NCI-H748 (cell line): ENCODE data around the gene SELENON.
A peak's percentile ranks its signal among the peaks of the same experiment; 100 is the strongest.

Experiments used
- DNase-seq: peaks from one replicate; lab custom pipeline; 2025; ENCODE audit not compliant: unreplicated experiment; lab: John Stamatoyannopoulos, UW

The SELENON gene

DNA sequence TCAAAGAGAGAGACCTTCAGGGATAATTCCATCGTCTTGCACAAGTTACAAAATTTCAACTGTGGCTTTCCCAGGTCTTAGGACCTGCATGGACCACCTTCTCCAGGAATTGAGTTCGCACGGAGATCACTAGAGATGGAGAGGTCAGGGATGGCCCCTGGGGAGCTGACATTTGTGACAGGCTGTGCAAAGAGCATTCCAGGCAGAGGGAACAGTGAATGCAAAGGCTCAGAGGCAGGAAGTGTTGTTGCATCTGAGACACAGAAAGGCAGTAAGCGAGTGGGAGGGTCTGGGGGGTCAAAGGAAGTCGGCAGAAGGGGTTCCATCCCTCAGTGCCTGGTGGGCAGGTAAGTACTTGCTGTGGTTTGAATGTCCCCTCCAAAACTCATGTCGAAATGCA lies 9.5 kb upstream of the SELENON start:
- no peak for DNase-seq

DNA sequence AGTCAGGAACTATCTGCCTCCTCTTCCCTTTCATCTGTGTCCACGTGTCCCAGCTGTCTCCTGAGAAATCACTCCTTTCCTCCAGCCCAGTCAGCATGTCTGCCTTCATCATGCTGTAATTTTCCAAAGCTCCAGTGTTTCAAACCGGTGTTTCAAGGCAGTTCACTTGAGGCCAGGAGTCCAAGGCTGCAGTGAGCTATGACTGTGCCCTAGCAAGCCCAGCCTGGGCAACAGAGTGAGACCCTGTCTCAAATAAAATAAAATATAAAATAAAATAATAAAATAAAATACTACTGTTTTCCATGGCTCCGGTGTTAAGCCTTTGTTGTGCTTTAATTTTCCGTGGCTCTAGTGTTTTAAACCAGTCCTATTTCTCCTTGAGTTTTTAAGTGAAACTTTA lies 7.9 kb upstream of the SELENON start:
- no peak for DNase-seq

GRCh38 chr1:25793585-25794170 lies 6.3 kb upstream of the SELENON start:
- DNase-seq, result no peak

DNA sequence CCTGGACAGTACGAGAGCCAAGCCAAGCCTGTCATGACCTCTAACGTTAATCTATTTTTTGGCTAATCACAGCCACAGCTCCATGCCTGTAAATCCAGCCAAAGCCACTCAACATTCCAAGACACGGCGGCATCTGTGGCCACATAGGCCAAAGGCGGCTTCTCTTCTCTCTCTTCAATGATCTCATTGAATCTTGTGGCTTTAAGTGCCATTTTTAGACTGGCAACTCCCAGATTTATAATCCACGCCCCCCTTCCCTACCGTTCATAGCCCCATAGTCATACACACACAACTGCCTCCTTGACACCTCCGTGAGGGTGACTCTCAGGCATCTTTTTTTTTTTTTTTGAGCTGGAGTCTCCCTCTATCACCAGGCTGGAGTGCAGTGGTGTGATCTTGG lies 5.7 kb upstream of the SELENON start:
- no peak for DNase-seq

- no peak for DNase-seq
These were observed 4.8 kb upstream of the SELENON start for GRCh38 chr1:25795211-25795610.

DNA sequence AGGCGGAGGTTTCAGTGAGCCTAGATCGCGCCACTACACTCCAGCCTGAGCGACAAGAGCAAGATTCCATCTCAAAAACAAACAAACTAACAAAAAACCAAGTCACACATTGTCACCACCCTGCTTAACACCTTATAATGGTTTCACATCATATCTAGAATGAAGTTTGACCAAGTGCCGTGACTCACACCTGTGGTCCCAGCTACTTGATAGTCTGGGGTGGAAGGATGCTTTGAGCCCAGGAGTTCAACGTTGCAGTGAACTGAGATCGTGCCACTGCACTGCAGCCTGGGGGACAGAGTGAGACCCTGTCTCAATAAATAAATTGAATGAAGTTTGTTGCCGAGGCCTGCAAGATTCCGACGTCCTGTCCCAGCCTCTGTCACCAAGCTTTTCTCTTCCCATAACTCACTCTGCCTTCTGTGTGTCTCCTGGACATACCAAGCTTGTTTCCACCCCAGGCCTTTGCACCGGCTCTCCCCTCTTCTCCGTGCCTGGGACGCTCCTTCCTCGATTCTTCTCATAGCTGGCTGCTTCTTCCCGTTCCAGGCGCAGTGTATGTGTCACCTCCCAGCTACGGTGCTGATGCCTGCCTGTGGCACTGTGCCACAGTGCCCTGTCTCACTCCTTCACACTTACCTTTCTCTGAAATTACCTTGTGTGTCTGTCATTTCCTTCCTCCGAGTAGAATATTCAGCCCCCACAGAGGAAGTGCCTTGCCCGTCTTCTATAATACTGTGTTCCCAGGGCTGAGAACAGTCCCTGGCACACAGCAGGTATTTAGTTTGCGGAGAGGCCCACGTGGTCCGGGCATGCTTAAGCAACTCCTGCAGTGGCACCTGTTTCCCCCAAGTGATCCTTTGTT lies 3.8 kb upstream of the SELENON start:
- DNase-seq, result no peak

DNA sequence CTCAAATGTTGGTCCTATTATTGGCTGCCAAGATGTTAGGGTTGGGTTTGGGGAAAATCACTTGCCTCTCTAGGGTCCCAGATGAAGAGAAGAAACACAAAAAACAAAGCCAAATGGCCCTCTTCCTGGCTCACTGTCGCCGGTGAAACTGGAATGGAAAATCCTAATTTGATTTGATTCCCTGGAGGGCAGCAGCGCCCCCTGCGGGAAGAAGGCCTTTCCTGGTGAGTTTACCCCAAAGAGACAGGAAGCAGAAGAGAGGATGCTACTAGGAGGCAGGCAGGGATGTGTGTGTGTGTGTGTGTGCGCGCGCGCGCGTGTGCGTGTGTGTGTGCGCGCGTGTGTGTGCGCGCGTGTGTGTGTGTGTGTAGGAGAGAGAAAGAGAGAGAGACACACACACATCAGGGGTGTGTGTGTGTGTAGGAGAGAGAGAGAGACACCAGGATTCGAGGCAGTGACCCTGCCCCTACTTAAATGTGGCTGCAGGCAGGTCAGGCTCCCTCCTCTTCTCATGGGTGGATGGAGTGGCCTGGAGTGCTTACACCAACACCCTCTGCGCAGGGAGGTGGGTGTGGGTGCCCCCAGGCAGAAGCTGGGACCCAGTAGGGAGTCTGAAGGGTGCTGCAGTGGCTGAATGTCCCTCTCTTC lies 3.1 kb upstream of the SELENON start:
- DNase-seq, result peak; percentile 69

- DNase-seq, result no peak
These were observed 2.1 kb upstream of the SELENON start for GRCh38 chr1:25797939-25798338.

GRCh38 chr1:25798666-25799351 lies 1.2 kb upstream of the SELENON start:
- no peak for DNase-seq

GRCh38 chr1:25799352-25799934 lies 550 bp upstream of the SELENON start:
- DNase-seq, result no peak

DNA sequence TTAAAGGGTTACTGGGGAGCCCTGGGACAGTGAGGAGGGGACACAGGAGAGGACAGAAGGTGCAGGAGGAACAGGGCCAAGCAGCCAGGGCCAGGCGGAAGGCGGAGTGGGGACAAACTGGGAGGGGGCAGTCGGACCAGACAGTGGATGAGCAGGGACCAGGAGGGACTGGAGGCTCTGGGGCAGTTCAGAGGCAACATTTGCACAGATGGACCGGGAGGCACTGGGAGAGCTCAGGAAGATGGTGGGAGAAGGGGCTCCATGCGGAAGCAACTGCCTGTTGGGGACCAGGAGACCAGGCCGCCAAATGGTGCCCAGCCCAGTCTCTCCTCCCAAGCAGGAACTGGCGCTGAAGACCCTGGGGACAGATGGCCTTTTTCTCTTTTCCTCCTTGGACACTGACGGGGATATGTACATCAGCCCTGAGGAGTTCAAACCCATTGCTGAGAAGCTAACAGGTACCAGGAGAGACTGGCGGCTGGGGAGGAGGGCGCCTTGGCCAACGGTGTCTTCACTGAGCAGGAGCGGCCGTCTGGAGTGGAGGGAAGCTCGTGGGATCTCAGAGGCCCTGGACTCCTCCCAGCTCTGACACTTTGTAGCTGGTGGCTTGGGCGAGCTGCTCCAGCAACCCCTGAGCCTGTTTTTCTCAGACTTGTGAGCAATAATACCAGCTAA lies 847 bp downstream of the SELENON start:
- DNase-seq, result no peak

- DNase-seq, result no peak
These were observed 2.9 kb downstream of the SELENON start for GRCh38 chr1:25802915-25803314.

- no peak for DNase-seq
These were observed 3.4 kb downstream of the SELENON start for GRCh38 chr1:25803368-25803767.

GRCh38 chr1:25804244-25804963 lies 4.4 kb downstream of the SELENON start:
- DNase-seq, result no peak

- no peak for DNase-seq
These were observed 5.2 kb downstream of the SELENON start for GRCh38 chr1:25804964-25805862.

- no peak for DNase-seq
These were observed 5.9 kb downstream of the SELENON start for GRCh38 chr1:25805863-25806225.

GRCh38 chr1:25806418-25806817 lies 6.4 kb downstream of the SELENON start:
- DNase-seq, result no peak

DNA sequence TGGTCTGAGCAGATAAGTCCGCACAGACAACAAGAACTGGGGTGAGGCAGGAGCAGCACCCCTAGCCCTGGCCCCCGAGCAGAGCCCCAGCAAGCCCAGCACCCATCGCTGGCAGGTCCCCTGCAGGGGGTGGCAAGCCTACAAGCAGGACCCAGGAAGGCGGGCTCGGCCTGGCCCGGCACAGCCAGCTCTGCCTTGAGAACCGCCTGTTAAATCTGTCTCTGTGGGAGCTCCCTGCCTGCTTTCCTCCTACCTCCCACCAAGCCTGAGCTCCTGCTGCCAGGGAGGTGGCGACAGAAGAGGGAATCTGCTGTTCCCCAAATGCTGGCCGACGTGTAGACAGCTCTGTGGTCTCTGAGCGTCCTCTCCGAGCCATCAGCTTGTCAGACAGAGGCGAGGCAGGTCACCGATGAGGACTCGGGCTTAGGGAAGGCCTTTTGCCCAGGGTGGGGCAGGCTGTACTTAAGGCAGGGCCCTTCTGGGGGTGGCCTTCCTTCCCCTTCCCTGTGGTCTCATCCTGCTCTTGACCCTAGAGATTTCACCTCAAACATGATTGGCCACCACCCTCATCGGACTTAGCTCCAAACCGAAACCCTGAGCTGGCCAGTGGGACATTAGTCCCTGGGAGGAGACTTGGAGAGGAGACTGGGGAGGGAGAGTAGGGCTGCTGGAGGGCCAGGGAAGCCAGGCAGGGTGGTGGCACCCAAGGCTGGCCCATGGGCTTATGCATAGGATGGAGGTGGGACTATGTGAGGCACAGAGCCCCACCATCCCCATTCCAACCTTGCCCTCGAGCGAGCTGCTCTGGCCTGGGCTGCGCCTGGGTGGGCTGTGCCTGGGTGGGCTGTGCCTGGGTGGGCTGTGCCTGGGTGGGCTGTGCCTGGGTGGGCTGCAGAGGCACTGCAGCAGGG lies 7.7 kb downstream of the SELENON start:
- no peak for DNase-seq
